Measurements from ENCODE around the gene CRACR2A.

The CRACR2A gene

DNA sequence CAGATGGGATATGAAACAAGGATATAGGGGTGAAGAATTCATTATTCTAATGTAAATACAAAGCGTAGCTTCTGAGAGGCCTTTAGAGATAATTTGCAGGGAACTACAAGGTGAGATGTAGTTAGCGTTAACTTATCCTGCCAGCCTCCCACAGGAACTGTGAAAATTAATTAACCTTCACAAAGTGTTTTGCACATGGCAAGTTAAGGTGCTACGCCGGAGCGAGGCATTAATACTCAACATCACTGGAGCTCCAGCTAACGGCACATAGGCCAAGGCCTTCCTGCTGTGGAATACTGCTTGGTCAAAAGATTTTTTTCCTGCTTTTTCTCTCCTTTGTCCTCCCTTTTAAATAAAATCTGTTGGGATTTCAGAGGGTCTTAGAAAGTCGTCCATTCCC, 86.5 kb downstream of the CRACR2A start:
- peaks cover 10% of the 10 kb centered on the region for H3K36me3 ChIP-seq (ENCODE audit: control insufficient read depth, insufficient read depth, low read length)
- no peaks in the 10 kb centered on the region for H3K27me3 ChIP-seq (replicated peaks; ENCODE audit: control insufficient read depth, insufficient read depth, low read length)
- H3K4me3 ChIP-seq (replicated peaks; ENCODE audit: low read depth, low read length): no peak overlapping the region
- TF ChIP-seq, protein P1, sequence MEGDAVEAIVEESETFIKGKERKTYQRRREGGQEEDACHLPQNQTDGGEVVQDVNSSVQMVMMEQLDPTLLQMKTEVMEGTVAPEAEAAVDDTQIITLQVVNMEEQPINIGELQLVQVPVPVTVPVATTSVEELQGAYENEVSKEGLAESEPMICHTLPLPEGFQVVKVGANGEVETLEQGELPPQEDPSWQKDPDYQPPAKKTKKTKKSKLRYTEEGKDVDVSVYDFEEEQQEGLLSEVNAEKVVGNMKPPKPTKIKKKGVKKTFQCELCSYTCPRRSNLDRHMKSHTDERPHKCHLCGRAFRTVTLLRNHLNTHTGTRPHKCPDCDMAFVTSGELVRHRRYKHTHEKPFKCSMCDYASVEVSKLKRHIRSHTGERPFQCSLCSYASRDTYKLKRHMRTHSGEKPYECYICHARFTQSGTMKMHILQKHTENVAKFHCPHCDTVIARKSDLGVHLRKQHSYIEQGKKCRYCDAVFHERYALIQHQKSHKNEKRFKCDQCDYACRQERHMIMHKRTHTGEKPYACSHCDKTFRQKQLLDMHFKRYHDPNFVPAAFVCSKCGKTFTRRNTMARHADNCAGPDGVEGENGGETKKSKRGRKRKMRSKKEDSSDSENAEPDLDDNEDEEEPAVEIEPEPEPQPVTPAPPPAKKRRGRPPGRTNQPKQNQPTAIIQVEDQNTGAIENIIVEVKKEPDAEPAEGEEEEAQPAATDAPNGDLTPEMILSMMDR (IDR thresholded peaks at IDR 0.05; ENCODE audit: insufficient read depth, low read length, poor library complexity, severe bottlenecking): no peak
- DNase-seq (ENCODE audit: extremely low read depth, insufficient read length): no peak

DNA sequence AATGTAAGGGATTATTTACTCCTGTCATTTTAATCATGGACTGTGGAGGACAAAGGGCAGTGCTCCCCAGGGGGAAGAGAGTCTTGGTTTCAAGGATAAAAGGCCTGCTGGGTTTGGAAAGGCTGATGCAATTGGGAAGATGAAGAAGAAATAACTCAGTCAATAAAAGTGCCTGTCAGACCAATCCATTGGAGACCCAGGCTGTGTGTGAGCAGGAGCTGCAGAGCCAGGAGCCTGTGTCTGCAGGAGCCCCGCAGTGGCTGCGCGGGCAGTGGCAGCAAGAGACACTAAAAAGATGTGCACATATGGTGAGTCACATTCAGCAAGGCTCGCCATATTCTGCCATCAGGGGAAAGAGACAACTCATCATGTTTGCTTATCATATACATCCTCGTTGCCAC, 90.4 kb downstream of the CRACR2A start:
- DNase-seq (ENCODE audit: extremely low read depth, insufficient read length): no peak
- peaks cover 7% of the 10 kb centered on the region for H3K36me3 ChIP-seq (ENCODE audit: control insufficient read depth, insufficient read depth, low read length)
- TF ChIP-seq, protein P1 (IDR thresholded peaks at IDR 0.05; ENCODE audit: insufficient read depth, low read length, poor library complexity, severe bottlenecking): no peak
- no peak overlapping the region for H3K4me3 ChIP-seq (replicated peaks; ENCODE audit: low read depth, low read length)
- no peaks in the 10 kb centered on the region for H3K27me3 ChIP-seq (replicated peaks; ENCODE audit: control insufficient read depth, insufficient read depth, low read length)

DNA sequence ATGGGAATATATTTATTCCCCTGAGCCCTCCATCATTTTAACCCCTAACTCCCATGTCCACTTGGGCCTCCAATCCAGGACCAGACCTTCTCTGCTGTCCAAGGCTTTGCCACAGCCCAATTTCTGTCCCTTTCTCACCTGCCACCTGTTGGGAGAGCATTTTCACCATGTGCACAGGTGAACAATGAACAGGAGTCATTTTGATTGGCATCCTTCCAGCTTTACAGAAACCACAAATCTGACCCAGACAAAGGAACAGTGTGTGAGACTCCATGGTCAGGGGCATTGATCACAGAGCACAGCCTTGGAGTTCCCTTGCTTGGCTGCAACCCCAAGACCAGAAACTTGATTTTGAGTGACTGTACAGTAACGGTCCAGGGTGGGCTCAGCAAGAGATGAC, 91.9 kb downstream of the CRACR2A start:
- DNase-seq (ENCODE audit: extremely low read depth, insufficient read length): no peak
- peaks cover 8% of the 10 kb centered on the region for H3K36me3 ChIP-seq (ENCODE audit: control insufficient read depth, insufficient read depth, low read length)

DNA sequence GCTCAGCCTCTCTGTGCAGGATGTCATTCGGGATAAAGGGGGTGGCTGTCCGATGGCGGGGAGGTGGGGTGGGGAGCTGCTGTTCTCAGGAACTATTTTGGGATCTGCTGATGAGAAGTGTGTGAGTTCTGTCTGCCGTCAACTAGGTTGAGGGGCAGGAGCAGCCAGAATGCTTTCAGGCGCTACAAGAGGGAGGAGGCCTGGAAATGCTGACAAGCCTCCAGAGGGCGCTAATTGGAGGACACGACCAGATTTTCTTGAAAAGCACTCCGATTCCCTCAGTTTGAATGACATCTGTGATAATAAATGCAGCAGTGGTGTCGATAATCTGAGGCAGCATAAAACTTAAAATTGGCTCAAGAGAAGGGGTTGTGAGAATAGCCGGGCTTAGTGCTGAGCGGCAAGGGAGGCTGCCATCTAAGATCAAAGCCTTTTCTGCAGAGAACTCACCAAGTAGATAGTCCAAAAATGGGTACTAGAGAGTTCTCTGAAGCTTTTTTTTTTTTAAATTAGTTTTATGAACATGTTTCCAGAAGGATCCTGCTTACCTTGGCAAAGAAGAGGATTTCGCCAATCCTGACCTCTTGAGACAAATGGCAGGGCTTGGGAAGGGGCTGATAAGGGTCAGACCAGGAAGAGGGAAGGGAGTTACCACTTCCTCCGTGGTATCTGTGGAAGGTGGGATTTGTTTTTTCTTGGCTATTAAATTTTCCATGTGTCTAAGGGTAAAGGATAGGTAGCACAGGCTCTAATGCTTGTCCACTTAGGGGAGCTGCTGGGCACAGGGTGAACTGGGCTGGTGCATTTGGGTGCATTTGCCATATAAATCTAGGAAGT, 94.4 kb downstream of the CRACR2A start:
- DNase-seq (ENCODE audit: extremely low read depth, insufficient read length): no peak
- H3K4me3 ChIP-seq (replicated peaks; ENCODE audit: low read depth, low read length): no peak overlapping the region
- H3K36me3 ChIP-seq (ENCODE audit: control insufficient read depth, insufficient read depth, low read length): peaks cover 7% of the 10 kb centered on the region; the same call in 1 of the 2 replicates
- H3K27me3 ChIP-seq (replicated peaks; ENCODE audit: control insufficient read depth, insufficient read depth, low read length): no peaks in the 10 kb centered on the region
- TF ChIP-seq, protein P1 (IDR thresholded peaks at IDR 0.05; ENCODE audit: insufficient read depth, low read length, poor library complexity, severe bottlenecking): peak; percentile 64

More for the DNA sequence above, 91.9 kb downstream of the CRACR2A start:
- no peak overlapping the region for H3K4me3 ChIP-seq (replicated peaks; ENCODE audit: low read depth, low read length)
- no peaks in the 10 kb centered on the region for H3K27me3 ChIP-seq (replicated peaks; ENCODE audit: control insufficient read depth, insufficient read depth, low read length)
- TF ChIP-seq, protein P1 (IDR thresholded peaks at IDR 0.05; ENCODE audit: insufficient read depth, low read length, poor library complexity, severe bottlenecking): no peak

DNA sequence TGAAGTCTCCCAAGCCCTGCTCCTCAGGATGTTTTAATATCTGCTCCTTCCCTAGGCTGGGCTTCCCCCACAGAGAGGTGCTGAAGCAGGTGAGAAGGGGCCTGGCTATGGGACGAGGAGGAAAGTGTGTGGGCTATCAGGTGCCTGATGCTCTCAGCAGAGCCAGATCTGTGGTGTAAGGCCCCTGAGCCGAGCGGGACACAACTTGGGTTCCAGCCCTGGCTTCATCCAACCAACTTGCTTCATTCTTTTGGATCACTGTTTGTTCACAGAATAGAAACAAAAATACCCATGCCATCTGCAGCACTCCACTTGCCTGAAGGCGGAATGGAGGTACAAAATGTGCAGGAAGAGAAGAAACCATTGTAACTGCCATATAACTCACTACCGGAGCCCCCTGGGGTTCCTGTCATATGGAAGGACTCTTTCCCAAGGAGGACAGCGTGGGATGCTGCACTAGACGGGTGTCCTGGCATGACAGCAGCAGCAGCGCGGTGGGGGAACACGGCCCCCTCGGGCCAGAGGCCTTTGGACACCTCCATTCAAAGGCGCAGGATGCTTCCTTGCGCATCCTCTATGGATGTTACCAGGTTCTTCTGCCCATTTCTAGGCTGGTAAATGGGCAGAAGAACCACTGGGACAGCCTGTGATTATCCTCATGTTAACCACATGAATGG, 95.8 kb downstream of the CRACR2A start:
- Histone ChIP-seq H3K4me3 (replicated peaks; ENCODE audit: low read depth, low read length) (no peak overlapping the region), H3K27me3 (replicated peaks; ENCODE audit: control insufficient read depth, insufficient read depth, low read length) (no peaks in the 10 kb centered on the region), H3K36me3 (ENCODE audit: control insufficient read depth, insufficient read depth, low read length) (peaks cover 7% of the 10 kb centered on the region; the same call in 1 of the 2 replicates)
- TF ChIP-seq, protein P1 (IDR thresholded peaks at IDR 0.05; ENCODE audit: insufficient read depth, low read length, poor library complexity, severe bottlenecking): no peak
- DNase-seq (ENCODE audit: extremely low read depth, insufficient read length): no peak

Data from GM06990 (cell line).